Breast epithelium (tissue), 4 donors: Measurements from ENCODE around the gene DNAJB8. TPM values are rescaled to one million over a fixed set of nuclear protein-coding genes. Genes with fewer than 3 reads are reported as not detected.

ENCODE experiments used
- DNase-seq, 2 donors: peaks; one replicate each; pipeline ENCODE4 v3.0.0-alpha.2; 2019; ENCODE audit warnings: low spot score in 2 of 2
- H3K27ac ChIP-seq, 2 donors: fragments of 200-600 bp; sonication (generic) in 1 of 2; one replicate each; pipeline ENCODE4 v1.5.1; 2016 to 2019; ENCODE audit warnings: mild to moderate bottlenecking in 1 of 2
- H3K27me3 ChIP-seq, 2 donors: fragments of 200-600 bp; sonication (generic) in 1 of 2; one replicate each; pipeline versions ENCODE4 v1.5.1 to v1.6.0; 2017 to 2019; ENCODE audit warnings: control low read depth in 1 of 2, mild to moderate bottlenecking in 1 of 2
- H3K36me3 ChIP-seq: fragments of 200-600 bp; one replicate; pipeline ENCODE4 v1.5.1; 2019
- H3K4me1 ChIP-seq, 2 donors: fragments of 200-600 bp; sonication (generic); one replicate each; pipeline ENCODE4 v1.5.1; 2016 to 2019; ENCODE audit warnings: control low read depth in 1 of 2
- H3K4me3 ChIP-seq, 3 donors: fragments of 200-600 bp; sonication (generic); 1 replicate in 2 of 3; 2 replicates in 1 of 3; pipeline ENCODE4 v1.5.1; 2016 to 2019; ENCODE audit warnings: mild to moderate bottlenecking in 3 of 3, moderate library complexity in 2 of 3
- H3K9me3 ChIP-seq, 2 donors: fragments of 200-600 bp; sonication (generic) in 1 of 2; one replicate each; pipeline ENCODE4 v1.5.1; 2016 to 2019; ENCODE audit warnings: control low read depth in 1 of 2
- CTCF ChIP-seq, 3 donors: fragments of 450-650 bp; IDR thresholded peaks; one replicate each; pipeline ENCODE4 v1.5.1; 2016 to 2017; ENCODE audit warnings: antibody characterized with exemption in 3 of 3, mild to moderate bottlenecking in 3 of 3, moderate library complexity in 3 of 3
- POLR2A ChIP-seq: fragments of 450-650 bp; IDR thresholded peaks from one replicate; pipeline ENCODE4 v1.6.1; 2016; ENCODE audit warnings: antibody characterized with exemption, mild to moderate bottlenecking, moderate library complexity
- POLR2AphosphoS5 ChIP-seq, 3 donors: sonication (generic); formaldehyde crosslinking; IDR thresholded peaks; one replicate each; pipeline ENCODE4 v1.6.1; 2017; ENCODE audit warnings: antibody characterized with exemption in 3 of 3
- intact Hi-C: fragments of 100-400 bp; cut with DNase I; formaldehyde crosslinking; loops from one replicate; pipeline ENCODE4 v1.15.1; 2023; ENCODE audit warnings: low total_unique reads
- total RNA-seq, 3 donors: library from RNA; depleted of rRNA; stranded (reverse); fragments of >200 nt; gene quantifications; one replicate each; pipeline ENCODE4 v1.1.0, GENCODE V29; 2016

The DNAJB8 gene
- total RNA-seq, 3 donors from 2014 or later = not detected

GRCh38 chr3:128423525-128424147 lies 43.1 kb downstream of the DNAJB8 start:
- intact Hi-C loops = loop anchor here (10.0 kb wide), 1 partner anchor 71 kb away; the partner anchor contains the start of gene GATA2
- no peak for TF ChIP-seq CTCF (IDR thresholded peaks at IDR 0.05)
- TF ChIP-seq POLR2A = no peak
- Histone ChIP-seq H3K4me3 (no peak overlapping the region), H3K9me3 (no peaks in the 10 kb centered on the region), H3K4me1 (no peaks in the 10 kb centered on the region), H3K36me3 (no peaks in the 10 kb centered on the region), H3K27ac (no peak overlapping the region), H3K27me3 (no peaks in the 10 kb centered on the region)
- no peak for DNase-seq

GRCh38 chr3:128422762-128423524 lies 43.7 kb downstream of the DNAJB8 start:
- intact Hi-C loops = loop anchor here (10.0 kb wide), 1 partner anchor 72 kb away; the partner anchor contains the start of gene GATA2
- H3K4me1 ChIP-seq = no peaks in the 10 kb centered on the region
- H3K27ac ChIP-seq = no peak overlapping the region
- H3K36me3 ChIP-seq = no peaks in the 10 kb centered on the region
- TF ChIP-seq POLR2AphosphoS5 (IDR thresholded peaks at IDR 0.05) (no peak), POLR2A (no peak), CTCF (IDR thresholded peaks at IDR 0.05) (no peak)
- H3K27me3 ChIP-seq = no peaks in the 10 kb centered on the region
- DNase-seq = no peak
- no peak overlapping the region for H3K4me3 ChIP-seq
- H3K9me3 ChIP-seq = no peaks in the 10 kb centered on the region

- no peaks in the 10 kb centered on the region for H3K27me3 ChIP-seq
- H3K4me3 ChIP-seq = no peak overlapping the region
- intact Hi-C loops = loop anchor here (10.0 kb wide), 1 partner anchor 73 kb away; the partner anchor contains the start of gene GATA2
- TF ChIP-seq POLR2A (no peak), POLR2AphosphoS5 (IDR thresholded peaks at IDR 0.05) (no peak), CTCF (IDR thresholded peaks at IDR 0.05) (no peak)
- DNase-seq = no peak
- H3K36me3 ChIP-seq = no peaks in the 10 kb centered on the region
- H3K4me1 ChIP-seq = no peaks in the 10 kb centered on the region
- H3K9me3 ChIP-seq = no peaks in the 10 kb centered on the region
- H3K27ac ChIP-seq = no peak overlapping the region
These were observed 44.7 kb downstream of the DNAJB8 start for GRCh38 chr3:128421966-128422365.

- intact Hi-C loops = loop anchor here (10.0 kb wide), 1 partner anchor 73 kb away; the partner anchor contains the start of gene GATA2
- TF ChIP-seq POLR2AphosphoS5 (IDR thresholded peaks at IDR 0.05) = no peak
- Histone ChIP-seq H3K4me1 (no peaks in the 10 kb centered on the region), H3K4me3 (no peak overlapping the region), H3K27ac (no peak overlapping the region), H3K9me3 (no peaks in the 10 kb centered on the region), H3K36me3 (no peaks in the 10 kb centered on the region), H3K27me3 (no peaks in the 10 kb centered on the region)
- no peak for DNase-seq
These were observed 45.3 kb downstream of the DNAJB8 start for GRCh38 chr3:128421439-128421836.

GRCh38 chr3:128420720-128421438 lies 45.8 kb downstream of the DNAJB8 start:
- intact Hi-C loops = loop anchor here (10.0 kb wide), 1 partner anchor 74 kb away; the partner anchor contains the start of gene GATA2
- no peak overlapping the region for H3K27ac ChIP-seq
- H3K27me3 ChIP-seq = no peaks in the 10 kb centered on the region
- H3K9me3 ChIP-seq = no peaks in the 10 kb centered on the region
- no peak for DNase-seq
- TF ChIP-seq POLR2AphosphoS5 (IDR thresholded peaks at IDR 0.05) (no peak), POLR2A (no peak), CTCF (IDR thresholded peaks at IDR 0.05) (no peak)
- no peaks in the 10 kb centered on the region for H3K36me3 ChIP-seq
- no peak overlapping the region for H3K4me3 ChIP-seq
- no peaks in the 10 kb centered on the region for H3K4me1 ChIP-seq
